Measurements from ENCODE around the gene PIGX.

DNA sequence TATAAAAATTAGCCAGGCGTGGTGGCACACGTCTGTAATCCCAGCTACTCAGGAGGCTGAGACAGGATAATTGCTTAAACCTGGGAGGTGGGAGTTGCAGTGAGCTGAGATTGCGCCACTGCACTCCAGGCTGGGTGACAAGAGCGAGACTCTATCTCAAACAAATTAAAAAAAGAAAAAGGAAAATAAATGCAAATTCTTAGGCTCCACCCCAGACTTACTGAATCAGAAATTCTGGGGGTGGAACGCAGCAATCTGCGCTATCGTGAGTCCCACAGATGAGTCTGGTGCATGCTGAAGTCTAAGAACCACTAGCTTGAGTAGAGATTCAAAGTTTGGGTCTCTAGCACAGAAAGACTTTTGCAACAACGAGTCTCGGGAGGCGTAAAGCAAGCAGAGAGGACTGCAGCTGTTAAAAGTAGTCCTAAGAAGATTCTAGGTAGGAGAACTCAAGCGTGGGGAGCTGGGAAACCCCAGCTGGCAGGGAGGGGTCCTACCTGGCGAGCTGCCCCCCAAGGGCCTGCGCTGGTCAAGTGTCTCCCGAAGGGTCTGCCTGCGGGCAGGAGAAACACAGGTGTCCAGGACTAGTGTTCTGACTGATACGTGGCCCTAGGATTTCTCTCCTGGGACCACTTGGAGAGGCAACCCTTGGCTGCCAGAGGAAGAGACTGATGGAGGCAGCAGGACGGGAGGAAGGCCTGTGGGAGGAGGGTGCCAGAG, 22.1 kb upstream of the PIGX start:
- TF ChIP-seq POLR2A (IDR thresholded peaks at IDR 0.05; ENCODE audit: low read length) (no peak), GATA1 (IDR thresholded peaks at IDR 0.05; ENCODE audit: low read depth, low read length) (no peak)
